Progenitor cell of endocrine pancreas (in vitro differentiated cells): Measurements from ENCODE around the gene FTO. TPM values are rescaled to one million over a fixed set of nuclear protein-coding genes. Genes with fewer than 3 reads are reported as not detected.
A peak's percentile ranks its signal among the peaks of the same experiment; 100 is the strongest.

Experiments used
- DNase-seq: peaks from one replicate; pipeline ENCODE4 v3.0.0; 2021; ENCODE audit warnings: low spot score; ENCODE audit not compliant: unreplicated experiment
- H3K27ac Mint-ChIP-seq: 2 replicates; pipeline ENCODE4 v1.8.0; 2021; ENCODE audit warnings: mild to moderate bottlenecking, moderate library complexity, mixed read lengths
- H3K27me3 Mint-ChIP-seq: 2 replicates; pipeline ENCODE4 v1.8.0; 2021; ENCODE audit warnings: mixed read lengths
- H3K36me3 Mint-ChIP-seq: 2 replicates; pipeline ENCODE4 v1.8.0; 2022; ENCODE audit warnings: mixed read lengths; ENCODE audit not compliant: insufficient read depth
- H3K4me1 Mint-ChIP-seq: 2 replicates; pipeline ENCODE4 v1.8.0; 2021; ENCODE audit warnings: low read depth, mixed read lengths
- H3K4me3 Mint-ChIP-seq: 2 replicates; pipeline ENCODE4 v1.8.0; 2021; ENCODE audit warnings: low read depth, mild to moderate bottlenecking, moderate library complexity, mixed read lengths
- H3K9me3 Mint-ChIP-seq: 2 replicates; pipeline ENCODE4 v1.8.0; 2021; ENCODE audit warnings: low read depth, mixed read lengths
- total RNA-seq: library from RNA; stranded (reverse); gene quantifications from 2 replicates; pipeline ENCODE4 v1.2.1, GENCODE V29; 2021
- TF ChIP-seq, protein P1 (sequence below): fragments of 200-600 bp; sonication (generic); IDR thresholded peaks from one replicate; pipeline ENCODE4 v1.5.0; 2021; ENCODE audit warnings: antibody characterized with exemption, mild to moderate bottlenecking; ENCODE audit not compliant: unreplicated experiment

FTO gene
- total RNA-seq, 1 donor from 2014 or later = 78.7 TPM

DNA sequence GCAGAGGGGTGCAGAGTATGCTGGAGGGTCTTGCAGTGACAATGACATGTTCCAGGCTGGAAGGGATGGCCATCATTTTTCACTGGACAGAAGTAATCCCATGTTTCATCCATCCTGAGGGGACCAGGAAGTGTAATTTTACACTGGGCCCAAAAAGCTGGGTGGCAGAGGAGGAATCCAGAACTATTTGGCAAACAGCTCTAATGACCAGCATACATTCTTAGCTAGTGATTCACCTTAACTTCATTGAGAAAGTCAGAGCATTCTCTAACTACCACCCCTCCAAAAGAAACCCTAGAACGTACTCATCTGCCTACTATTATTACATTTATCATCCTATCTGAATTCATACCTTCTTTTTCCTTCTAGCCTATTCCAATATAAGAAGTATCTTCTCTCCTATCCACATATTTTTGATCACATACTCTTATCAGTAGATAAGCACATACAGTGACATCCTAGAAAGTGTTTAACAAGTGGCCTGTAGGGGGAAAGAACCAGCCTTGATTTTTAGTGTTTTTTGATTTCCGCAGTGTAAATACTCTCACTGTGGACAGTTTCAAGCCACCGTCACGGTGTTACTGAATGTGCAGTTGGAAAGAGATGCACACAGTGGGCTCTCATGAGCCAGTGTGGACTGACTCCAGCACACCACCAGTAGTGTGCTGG lies 118.1 kb downstream of the FTO start:
- H3K9me3 Mint-ChIP-seq = no peaks in the 10 kb centered on the region
- H3K4me3 Mint-ChIP-seq = no peak overlapping the region
- TF ChIP-seq, protein P1, sequence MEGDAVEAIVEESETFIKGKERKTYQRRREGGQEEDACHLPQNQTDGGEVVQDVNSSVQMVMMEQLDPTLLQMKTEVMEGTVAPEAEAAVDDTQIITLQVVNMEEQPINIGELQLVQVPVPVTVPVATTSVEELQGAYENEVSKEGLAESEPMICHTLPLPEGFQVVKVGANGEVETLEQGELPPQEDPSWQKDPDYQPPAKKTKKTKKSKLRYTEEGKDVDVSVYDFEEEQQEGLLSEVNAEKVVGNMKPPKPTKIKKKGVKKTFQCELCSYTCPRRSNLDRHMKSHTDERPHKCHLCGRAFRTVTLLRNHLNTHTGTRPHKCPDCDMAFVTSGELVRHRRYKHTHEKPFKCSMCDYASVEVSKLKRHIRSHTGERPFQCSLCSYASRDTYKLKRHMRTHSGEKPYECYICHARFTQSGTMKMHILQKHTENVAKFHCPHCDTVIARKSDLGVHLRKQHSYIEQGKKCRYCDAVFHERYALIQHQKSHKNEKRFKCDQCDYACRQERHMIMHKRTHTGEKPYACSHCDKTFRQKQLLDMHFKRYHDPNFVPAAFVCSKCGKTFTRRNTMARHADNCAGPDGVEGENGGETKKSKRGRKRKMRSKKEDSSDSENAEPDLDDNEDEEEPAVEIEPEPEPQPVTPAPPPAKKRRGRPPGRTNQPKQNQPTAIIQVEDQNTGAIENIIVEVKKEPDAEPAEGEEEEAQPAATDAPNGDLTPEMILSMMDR = no peak
- no peaks in the 10 kb centered on the region for H3K36me3 Mint-ChIP-seq
- H3K27me3 Mint-ChIP-seq = no peaks in the 10 kb centered on the region
- peaks cover 6% of the 10 kb centered on the region for H3K4me1 Mint-ChIP-seq
- H3K27ac Mint-ChIP-seq = no peak overlapping the region
- DNase-seq = no peak

DNA sequence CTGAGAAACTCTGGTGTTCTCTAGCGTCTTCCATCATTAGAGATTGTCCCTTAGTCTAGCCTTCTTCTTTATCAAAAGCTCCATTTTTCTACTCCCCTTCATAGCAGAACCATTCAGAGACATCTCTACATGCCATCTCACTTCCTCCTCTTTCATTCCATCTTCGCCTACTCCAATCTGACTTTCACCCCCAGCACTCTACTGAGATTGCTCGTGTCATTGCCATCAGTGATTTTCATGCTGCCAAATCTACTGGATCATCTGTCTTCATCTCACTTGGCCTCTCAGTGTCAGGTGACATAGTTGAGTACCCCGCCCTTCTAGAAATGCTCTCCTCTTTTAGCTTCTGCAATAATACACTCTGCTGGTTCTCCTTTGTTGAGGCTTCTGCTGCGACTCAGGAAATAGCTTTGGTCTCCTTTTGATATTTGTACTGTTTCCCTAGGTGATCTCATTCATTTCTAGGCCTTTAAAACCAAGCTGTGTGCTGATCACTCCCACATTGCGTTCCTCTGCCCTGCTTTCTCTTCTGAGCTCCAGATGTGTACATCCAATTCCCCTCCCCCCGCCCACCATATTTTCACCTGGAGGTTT lies 119.1 kb downstream of the FTO start:
- Mint-ChIP-seq H3K36me3 (no peaks in the 10 kb centered on the region), H3K27ac (no peak overlapping the region), H3K9me3 (no peaks in the 10 kb centered on the region), H3K4me3 (no peak overlapping the region), H3K27me3 (no peaks in the 10 kb centered on the region), H3K4me1 (peaks cover 10% of the 10 kb centered on the region)
- no peak for DNase-seq
- TF ChIP-seq, protein P1 = no peak

DNA sequence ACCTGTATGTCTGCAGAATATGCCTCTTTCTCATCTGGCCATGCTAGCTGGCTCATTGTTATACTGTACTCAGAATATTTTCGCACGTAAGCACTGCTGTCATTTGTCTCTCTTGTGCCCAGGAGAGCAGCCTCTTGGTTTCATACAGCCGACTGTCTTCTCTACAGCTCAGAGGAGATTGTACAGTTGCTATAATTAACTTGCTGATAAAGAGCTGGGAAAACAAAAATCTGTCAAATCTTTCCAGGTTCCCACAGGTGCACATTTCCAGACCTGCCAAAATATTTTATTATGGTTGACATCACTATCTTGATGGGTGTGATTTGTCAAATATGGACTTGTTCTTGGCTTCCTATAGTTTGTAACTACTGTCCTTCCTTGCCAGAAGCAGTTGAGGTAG lies 122.7 kb downstream of the FTO start:
- peaks cover 11% of the 10 kb centered on the region for H3K36me3 Mint-ChIP-seq

DNA sequence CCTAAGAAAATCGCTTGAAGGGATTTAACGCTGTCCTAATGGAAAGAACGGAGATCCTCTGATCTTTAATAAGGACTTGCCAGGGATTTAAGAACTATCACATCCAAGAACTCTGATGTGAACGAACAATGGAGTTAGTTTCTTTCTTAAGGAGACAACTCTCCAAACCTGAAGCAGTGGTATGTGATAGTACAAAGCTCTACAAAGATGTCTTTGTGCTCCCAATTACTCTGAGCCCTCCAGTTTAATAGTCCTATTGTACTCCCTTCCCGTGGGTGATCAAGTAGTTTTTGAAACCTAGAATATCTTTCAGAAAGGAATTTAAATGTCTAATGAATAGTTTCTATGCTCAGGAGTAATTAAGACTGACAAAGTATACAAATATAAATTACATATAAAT lies 123.8 kb downstream of the FTO start:
- TF ChIP-seq, protein P1 = no peak
- peaks cover 9% of the 10 kb centered on the region for H3K4me1 Mint-ChIP-seq
- no peak for DNase-seq
- H3K4me3 Mint-ChIP-seq = no peak overlapping the region
- H3K9me3 Mint-ChIP-seq = peaks cover 5% of the 10 kb centered on the region
- no peaks in the 10 kb centered on the region for H3K27me3 Mint-ChIP-seq
- H3K27ac Mint-ChIP-seq = peak overlapping the region; percentile 47
- peaks cover 11% of the 10 kb centered on the region for H3K36me3 Mint-ChIP-seq

More for the DNA sequence above, 122.7 kb downstream of the FTO start:
- H3K4me1 Mint-ChIP-seq = peaks cover 10% of the 10 kb centered on the region
- DNase-seq = no peak
- no peak overlapping the region for H3K4me3 Mint-ChIP-seq
- peaks cover 5% of the 10 kb centered on the region for H3K9me3 Mint-ChIP-seq
- H3K27ac Mint-ChIP-seq = no peak overlapping the region
- H3K27me3 Mint-ChIP-seq = no peaks in the 10 kb centered on the region
- TF ChIP-seq, protein P1 = no peak

DNA sequence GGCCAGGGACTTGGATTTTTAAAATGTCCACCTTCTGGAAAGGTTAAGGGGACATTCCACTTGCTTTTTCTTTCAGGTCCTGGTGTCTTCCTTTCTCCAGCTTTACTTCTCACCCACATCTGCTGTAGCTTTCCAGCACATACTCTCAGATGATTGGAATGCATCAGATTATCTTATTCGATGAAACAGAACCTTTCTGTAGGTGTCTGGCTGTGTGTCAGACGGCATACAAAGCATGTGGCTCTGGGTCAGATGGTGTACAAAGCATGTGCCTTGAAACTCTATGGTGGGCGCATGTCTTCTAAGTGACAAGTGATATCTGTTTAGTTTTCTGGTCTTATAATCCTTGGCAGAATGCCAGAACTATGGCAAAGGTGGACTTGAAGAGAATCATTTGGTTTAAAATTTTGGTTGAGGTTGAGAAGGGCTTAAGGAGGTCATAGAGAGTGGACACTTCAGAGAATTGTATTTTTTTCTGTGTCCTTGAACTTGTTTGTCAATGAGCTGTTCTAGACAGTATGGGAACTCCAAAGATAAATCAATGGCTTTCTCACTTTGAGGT lies 125.3 kb downstream of the FTO start:
- H3K9me3 Mint-ChIP-seq = peaks cover 5% of the 10 kb centered on the region
- TF ChIP-seq, protein P1 = no peak
- no peak for DNase-seq
- H3K27ac Mint-ChIP-seq = no peak overlapping the region
- no peak overlapping the region for H3K4me3 Mint-ChIP-seq
- no peaks in the 10 kb centered on the region for H3K27me3 Mint-ChIP-seq
- peaks cover 9% of the 10 kb centered on the region for H3K4me1 Mint-ChIP-seq
- peaks cover 15% of the 10 kb centered on the region for H3K36me3 Mint-ChIP-seq
